Loucy (cell line): Measurements from ENCODE around the gene AMOTL2.

Experiments used
- H2AFZ ChIP-seq: fragments of 200-600 bp; sonication (generic); 2 replicates; pipeline ENCODE4 v1.6.0; 2016; ENCODE audit warnings: antibody characterized with exemption, mild to moderate bottlenecking, low read length, moderate library complexity
- H3F3A ChIP-seq: fragments of 200-600 bp; 2 replicates; pipeline ENCODE4 v1.6.0; 2016; ENCODE audit warnings: antibody characterized with exemption, low read depth, mild to moderate bottlenecking
- H3K27me3 ChIP-seq: fragments of 200-600 bp; sonication (generic); 2 replicates; pipeline ENCODE4 v1.6.1; 2014; ENCODE audit warnings: low read length, mild to moderate bottlenecking; ENCODE audit not compliant: insufficient read depth, poor library complexity, severe bottlenecking
- H3K36me3 ChIP-seq: fragments of 200-600 bp; sonication (generic); 2 replicates; pipeline ENCODE4 v1.6.1; 2016; ENCODE audit warnings: low read length; ENCODE audit not compliant: insufficient read depth
- H3K4me1 ChIP-seq: fragments of 200-600 bp; sonication (generic); 2 replicates; pipeline ENCODE4 v1.5.1; 2014; ENCODE audit warnings: low read length, mild to moderate bottlenecking; ENCODE audit not compliant: insufficient read depth, poor library complexity, severe bottlenecking
- H3K4me2 ChIP-seq: fragments of 200-600 bp; sonication (generic); 2 replicates; pipeline ENCODE4 v1.6.0; 2014; ENCODE audit warnings: antibody characterized with exemption, low read length, low read depth, mild to moderate bottlenecking; ENCODE audit not compliant: poor library complexity, severe bottlenecking
- H3K4me3 ChIP-seq: fragments of 200-600 bp; sonication (generic); 2 replicates; pipeline ENCODE4 v1.5.1; 2014; ENCODE audit warnings: low read length, mild to moderate bottlenecking, mixed read lengths; ENCODE audit not compliant: poor library complexity, severe bottlenecking
- H3K79me2 ChIP-seq: fragments of 200-600 bp; sonication (generic); 2 replicates; pipeline ENCODE4 v1.6.1; 2014; ENCODE audit warnings: low read length; ENCODE audit not compliant: insufficient read depth
- H3K9ac ChIP-seq: fragments of 200-600 bp; sonication (generic); 2 replicates; pipeline ENCODE4 v1.6.0; 2014; ENCODE audit warnings: mild to moderate bottlenecking, low read depth, low read length, moderate library complexity; ENCODE audit not compliant: poor library complexity, severe bottlenecking
- H3K9me2 ChIP-seq: fragments of 200-600 bp; sonication (generic); replicated peaks from 2 replicates; pipeline ENCODE4 v1.6.1; 2016; ENCODE audit warnings: low read depth, low read length, mixed read lengths
- H3K9me3 ChIP-seq: fragments of 200-600 bp; sonication (generic); 2 replicates; pipeline ENCODE4 v1.6.1; 2014; ENCODE audit warnings: mild to moderate bottlenecking, antibody characterized with exemption, low read length, low read depth; ENCODE audit not compliant: insufficient read depth
- H4K20me1 ChIP-seq: fragments of 200-600 bp; sonication (generic); 2 replicates; pipeline ENCODE4 v1.6.0; 2014; ENCODE audit warnings: antibody characterized with exemption, low read length, mild to moderate bottlenecking; ENCODE audit not compliant: insufficient read depth, poor library complexity, severe bottlenecking
- CTCF ChIP-seq: fragments of 200-600 bp; sonication (generic); conservative IDR thresholded peaks from 2 replicates; pipeline ENCODE4 v1.5.1; 2014; ENCODE audit warnings: mild to moderate bottlenecking, antibody characterized with exemption, low read length
- EZH2phosphoT487 ChIP-seq: fragments of 200-600 bp; IDR thresholded peaks from 2 replicates; pipeline ENCODE4 v1.6.1; 2018; ENCODE audit warnings: antibody characterized with exemption, mild to moderate bottlenecking, moderate library complexity, borderline replicate concordance

AMOTL2 gene

GRCh38 chr3:134325706-134326105 is 48.5 kb downstream of the AMOTL2 start:
- no peaks in the 10 kb centered on the region for H3K27me3 ChIP-seq
- no peaks in the 10 kb centered on the region for H3K79me2 ChIP-seq
- no peaks in the 10 kb centered on the region for H3F3A ChIP-seq
- H3K9me2 ChIP-seq: no peaks in the 10 kb centered on the region
- no peaks in the 10 kb centered on the region for H3K9me3 ChIP-seq
- no peaks in the 10 kb centered on the region for H3K36me3 ChIP-seq
- TF ChIP-seq EZH2phosphoT487: no peak
- no peak for TF ChIP-seq CTCF
- no peaks in the 10 kb centered on the region for H4K20me1 ChIP-seq
- H3K9ac ChIP-seq: no peak overlapping the region
- H3K4me2 ChIP-seq: no peak overlapping the region
- no peak overlapping the region for H3K4me3 ChIP-seq
- H3K4me1 ChIP-seq: no peaks in the 10 kb centered on the region
- H2AFZ ChIP-seq: no peak overlapping the region

GRCh38 chr3:134325061-134325705 is 49.1 kb downstream of the AMOTL2 start:
- Histone ChIP-seq H3K9me2 (no peaks in the 10 kb centered on the region), H3K36me3 (no peaks in the 10 kb centered on the region), H3F3A (no peaks in the 10 kb centered on the region), H3K4me1 (no peaks in the 10 kb centered on the region), H3K4me3 (no peak overlapping the region), H2AFZ (no peak overlapping the region), H3K9ac (no peak overlapping the region), H3K9me3 (no peaks in the 10 kb centered on the region), H4K20me1 (no peaks in the 10 kb centered on the region), H3K27me3 (no peaks in the 10 kb centered on the region), H3K79me2 (no peaks in the 10 kb centered on the region), H3K4me2 (no peak overlapping the region)
- TF ChIP-seq EZH2phosphoT487 (no peak), CTCF (no peak)

GRCh38 chr3:134323966-134324962 is 50.0 kb downstream of the AMOTL2 start:
- no peaks in the 10 kb centered on the region for H3K9me2 ChIP-seq
- no peak overlapping the region for H2AFZ ChIP-seq
- no peaks in the 10 kb centered on the region for H3F3A ChIP-seq
- no peaks in the 10 kb centered on the region for H3K4me1 ChIP-seq
- no peaks in the 10 kb centered on the region for H3K36me3 ChIP-seq
- no peak for TF ChIP-seq EZH2phosphoT487
- no peak for TF ChIP-seq CTCF
- H4K20me1 ChIP-seq: no peaks in the 10 kb centered on the region
- H3K27me3 ChIP-seq: no peaks in the 10 kb centered on the region
- H3K9ac ChIP-seq: no peak overlapping the region
- no peaks in the 10 kb centered on the region for H3K9me3 ChIP-seq
- no peak overlapping the region for H3K4me3 ChIP-seq
- no peaks in the 10 kb centered on the region for H3K79me2 ChIP-seq
- no peak overlapping the region for H3K4me2 ChIP-seq
